NB4 (cell line): Measurements from ENCODE around the gene CIB4.

Source experiments
- DNase-seq: peaks from one replicate; pipeline ENCODE4 v3.0.0; 2010; ENCODE audit warnings: low read depth
- H3K4me3 ChIP-seq: one replicate; pipeline ENCODE4 v1.5.1; 2011; ENCODE audit warnings: mild to moderate bottlenecking, low read depth, low read length, moderate library complexity
- MAX ChIP-seq: IDR thresholded peaks from 2 replicates; pipeline ENCODE4 v1.6.1; 2011; ENCODE audit warnings: low read depth, low read length
- MYC ChIP-seq: IDR thresholded peaks from 2 replicates; pipeline ENCODE4 v1.6.1; 2011; ENCODE audit warnings: low read depth, low read length
- POLR2A ChIP-seq: IDR thresholded peaks from 2 replicates; pipeline ENCODE4 v1.6.1; 2011; ENCODE audit warnings: mild to moderate bottlenecking; ENCODE audit not compliant: insufficient read length; ENCODE audit errors: extremely low read depth
- TF ChIP-seq, protein P1 (sequence below): IDR thresholded peaks from one replicate; pipeline ENCODE4 v1.5.1; 2012; ENCODE audit warnings: low read depth, low read length

The CIB4 gene

GRCh38 chr2:26562811-26563645 lies 78.1 kb downstream of the CIB4 start:
- H3K4me3 ChIP-seq: no peak overlapping the region
- TF ChIP-seq, protein P1, sequence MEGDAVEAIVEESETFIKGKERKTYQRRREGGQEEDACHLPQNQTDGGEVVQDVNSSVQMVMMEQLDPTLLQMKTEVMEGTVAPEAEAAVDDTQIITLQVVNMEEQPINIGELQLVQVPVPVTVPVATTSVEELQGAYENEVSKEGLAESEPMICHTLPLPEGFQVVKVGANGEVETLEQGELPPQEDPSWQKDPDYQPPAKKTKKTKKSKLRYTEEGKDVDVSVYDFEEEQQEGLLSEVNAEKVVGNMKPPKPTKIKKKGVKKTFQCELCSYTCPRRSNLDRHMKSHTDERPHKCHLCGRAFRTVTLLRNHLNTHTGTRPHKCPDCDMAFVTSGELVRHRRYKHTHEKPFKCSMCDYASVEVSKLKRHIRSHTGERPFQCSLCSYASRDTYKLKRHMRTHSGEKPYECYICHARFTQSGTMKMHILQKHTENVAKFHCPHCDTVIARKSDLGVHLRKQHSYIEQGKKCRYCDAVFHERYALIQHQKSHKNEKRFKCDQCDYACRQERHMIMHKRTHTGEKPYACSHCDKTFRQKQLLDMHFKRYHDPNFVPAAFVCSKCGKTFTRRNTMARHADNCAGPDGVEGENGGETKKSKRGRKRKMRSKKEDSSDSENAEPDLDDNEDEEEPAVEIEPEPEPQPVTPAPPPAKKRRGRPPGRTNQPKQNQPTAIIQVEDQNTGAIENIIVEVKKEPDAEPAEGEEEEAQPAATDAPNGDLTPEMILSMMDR: no peak
- TF ChIP-seq POLR2A (no peak), MYC (no peak), MAX (no peak)
- no peak for DNase-seq

DNA sequence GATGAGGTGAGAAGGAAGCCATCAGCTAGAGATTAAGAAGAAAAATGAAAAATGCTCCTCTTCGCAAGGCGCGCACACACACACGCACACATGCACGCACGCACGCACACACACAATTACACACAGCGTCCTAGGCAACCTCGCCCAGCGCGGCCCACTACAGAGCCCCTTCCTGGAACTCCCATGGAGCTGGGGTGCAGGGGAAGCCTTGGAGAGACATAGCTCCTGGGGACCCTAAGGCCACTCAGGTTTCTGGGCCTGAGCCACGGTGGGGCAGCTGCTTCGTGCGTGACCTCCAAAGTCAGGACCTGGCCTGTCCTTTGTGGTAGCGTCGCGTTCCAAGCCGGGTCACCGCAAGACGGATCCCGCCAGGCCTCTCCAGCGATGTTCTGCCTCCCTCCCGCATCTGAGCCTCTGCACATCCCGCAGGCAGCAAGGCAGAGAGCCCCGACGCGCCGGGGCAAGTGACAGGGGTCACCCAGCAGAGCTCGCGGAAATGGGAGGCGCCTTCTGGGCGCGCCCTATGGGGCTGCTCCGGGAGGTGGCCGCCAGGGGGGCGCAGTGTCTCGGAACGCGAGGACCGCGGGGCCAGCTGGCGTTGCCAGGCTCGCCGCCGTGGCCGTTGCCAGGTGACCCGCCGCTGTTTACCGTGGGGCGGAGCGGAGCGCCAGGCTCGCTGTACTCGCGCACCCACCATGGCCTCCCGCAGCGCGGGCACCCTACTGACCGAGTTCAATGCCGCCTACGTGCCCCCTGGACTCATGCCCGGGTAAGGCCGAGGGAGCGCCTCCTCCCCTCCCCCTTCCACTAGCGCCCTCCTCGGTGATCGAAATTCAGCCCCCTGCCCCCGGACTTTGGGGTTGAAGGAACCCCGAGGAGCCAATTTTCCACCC lies 79.0 kb downstream of the CIB4 start:
- H3K4me3 ChIP-seq: no peak overlapping the region
- peak; percentile 65 for DNase-seq
- no peak for TF ChIP-seq MYC
- TF ChIP-seq, protein P1: peak; percentile 34

- no peak for DNase-seq
- no peak for TF ChIP-seq MAX
- TF ChIP-seq POLR2A: no peak
- no peak for TF ChIP-seq MYC
- TF ChIP-seq, protein P1: no peak
- H3K4me3 ChIP-seq: no peak overlapping the region
These were observed 79.8 kb downstream of the CIB4 start for GRCh38 chr2:26561376-26561775.

DNA sequence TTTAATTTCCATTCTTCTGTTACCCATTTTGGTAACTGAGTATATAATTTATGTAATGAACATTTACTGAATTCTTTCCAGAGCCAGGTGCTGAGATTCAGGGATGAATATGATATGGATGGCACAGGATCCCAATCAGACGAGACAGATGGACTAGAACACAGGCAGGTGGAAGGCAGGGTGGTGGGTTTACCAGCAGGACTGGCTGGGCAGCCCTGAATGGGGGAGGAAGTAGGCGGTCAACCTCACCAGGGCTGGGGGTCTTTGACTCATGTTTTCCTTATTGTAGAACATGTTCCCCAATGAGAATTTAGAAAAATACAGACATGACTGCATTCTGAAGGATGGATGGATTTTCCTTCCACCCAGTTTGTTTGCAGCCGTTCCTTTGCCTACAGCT lies 80.3 kb downstream of the CIB4 start:
- no peak for DNase-seq
- TF ChIP-seq MYC (no peak), POLR2A (no peak), MAX (no peak)
- TF ChIP-seq, protein P1: no peak
- no peak overlapping the region for H3K4me3 ChIP-seq

GRCh38 chr2:26559556-26559955 lies 81.6 kb downstream of the CIB4 start:
- DNase-seq: no peak
- H3K4me3 ChIP-seq: no peak overlapping the region
- no peak for TF ChIP-seq MYC
- no peak for TF ChIP-seq POLR2A
- no peak for TF ChIP-seq MAX
- TF ChIP-seq, protein P1: no peak
